Amniotic epithelial cell (primary cell): ENCODE results near the gene DHRS1.

Source experiments
- DNase-seq: peaks from one replicate; pipeline ENCODE4 v3.0.0-alpha.2; 2010; ENCODE audit warnings: low read depth

The DHRS1 gene

GRCh38 chr14:24299255-24300191, at the start of gene DHRS1, which contains the start of gene NOP9:
Gene DHRS1, minus strand, starts transcription at chr14:24299780. Its CDS starts 674 bp downstream, at chr14:24299106.
Gene NOP9, plus strand, starts transcription at chr14:24299850. Its CDS starts 105 bp downstream, at chr14:24299955.
- DNase-seq = peak; percentile 81

DNA sequence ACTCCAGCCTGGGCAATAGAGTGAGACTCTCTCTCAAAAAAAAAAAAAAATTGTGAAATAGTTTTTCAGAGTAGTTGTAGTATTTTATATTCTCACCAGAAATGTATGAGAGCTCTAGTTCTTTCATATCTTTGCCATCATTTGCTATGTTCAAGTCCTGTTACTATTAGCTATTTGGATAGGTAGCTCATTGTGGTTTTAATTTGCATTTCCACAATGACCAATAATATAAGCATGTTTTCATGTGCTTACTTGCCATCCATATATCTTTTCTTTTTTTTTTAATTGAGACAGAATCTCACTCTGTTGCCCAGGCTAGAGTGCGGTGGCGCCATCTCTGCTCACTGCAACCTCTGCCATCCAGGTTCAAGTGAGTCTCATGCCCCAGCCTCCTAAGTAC, 48.6 kb upstream of the DHRS1 start:
- DNase-seq = no peak

DNA sequence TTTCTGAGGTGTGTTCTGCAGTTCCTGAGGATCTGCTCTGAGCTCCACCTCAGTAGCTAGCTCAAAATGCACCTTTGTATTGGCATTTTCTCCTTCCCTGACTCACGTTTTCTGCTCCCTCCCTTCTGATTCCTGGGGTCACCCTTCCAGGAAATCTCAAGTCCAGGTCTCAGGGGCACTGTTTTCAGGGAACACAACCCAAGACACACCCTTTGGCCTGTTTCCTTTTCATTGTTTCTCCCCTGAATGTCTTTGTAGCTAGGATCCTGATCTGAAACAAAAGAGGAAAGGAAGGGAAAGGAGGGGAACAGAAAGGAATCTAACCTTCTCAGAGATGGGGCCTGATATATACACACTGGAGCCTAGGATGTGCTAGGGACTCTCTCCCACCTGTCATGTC, 47.6 kb upstream of the DHRS1 start:
- DNase-seq = no peak

DNA sequence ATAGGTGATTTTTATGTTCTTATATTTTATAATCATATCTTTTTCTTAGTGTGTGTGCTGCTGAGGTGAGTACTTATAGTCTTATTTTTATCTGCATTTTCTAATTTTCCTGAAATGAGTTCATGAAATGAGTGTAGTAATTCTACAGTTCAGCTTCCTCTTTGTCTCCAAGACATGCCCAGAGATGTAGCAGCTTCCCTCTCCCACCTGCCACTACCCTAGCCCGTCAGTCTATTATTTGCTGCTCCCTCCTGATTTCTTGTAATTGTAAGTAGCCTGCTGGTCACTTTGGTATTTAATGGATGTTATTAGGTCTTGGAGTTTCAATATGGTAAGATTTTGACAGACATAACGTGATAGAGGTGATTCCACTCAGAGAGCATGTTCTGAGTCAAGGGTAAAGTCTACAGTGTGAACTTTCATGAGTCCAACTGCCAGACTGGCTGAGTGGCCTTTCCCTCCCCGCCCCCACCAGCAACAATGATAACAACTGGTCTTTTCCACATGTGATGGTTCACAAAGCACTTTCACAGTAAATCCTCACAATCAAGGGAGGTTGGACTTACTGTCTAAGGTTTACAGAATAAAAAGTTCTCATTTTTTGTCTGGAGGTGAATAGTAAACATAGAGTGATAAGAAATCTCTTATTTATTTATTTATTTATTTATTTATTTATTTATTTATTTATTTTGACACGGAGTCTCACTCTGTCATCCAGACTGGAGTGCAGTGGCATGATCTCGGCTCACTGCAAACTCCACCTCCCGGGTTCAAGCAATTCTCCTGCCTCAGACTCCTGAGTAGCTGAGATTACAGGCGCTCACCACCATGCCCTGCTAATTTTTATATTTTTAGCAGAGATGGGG, 44.4 kb upstream of the DHRS1 start:
- DNase-seq = peak; percentile 23

DNA sequence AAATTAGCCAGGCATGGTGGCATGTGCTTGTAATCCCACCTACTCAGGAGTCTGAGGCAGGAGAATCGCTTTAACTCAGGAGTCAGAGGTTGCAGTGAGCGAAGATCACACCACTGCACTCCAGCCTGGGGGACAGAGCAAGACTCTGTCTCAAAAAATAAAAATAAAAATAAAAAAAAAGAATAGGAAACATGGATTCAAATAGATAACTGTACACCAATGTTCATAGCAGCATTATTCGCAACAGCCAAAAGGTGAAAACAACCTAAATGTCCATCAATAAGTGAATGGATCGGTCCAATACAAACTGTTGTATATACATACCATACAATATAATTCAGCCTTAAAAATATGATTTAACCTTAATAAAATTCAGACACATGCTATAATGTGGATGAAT, 43.3 kb upstream of the DHRS1 start:
- no peak for DNase-seq

GRCh38 chr14:24340606-24341005, 41.0 kb upstream of the DHRS1 start:
- no peak for DNase-seq

DNA sequence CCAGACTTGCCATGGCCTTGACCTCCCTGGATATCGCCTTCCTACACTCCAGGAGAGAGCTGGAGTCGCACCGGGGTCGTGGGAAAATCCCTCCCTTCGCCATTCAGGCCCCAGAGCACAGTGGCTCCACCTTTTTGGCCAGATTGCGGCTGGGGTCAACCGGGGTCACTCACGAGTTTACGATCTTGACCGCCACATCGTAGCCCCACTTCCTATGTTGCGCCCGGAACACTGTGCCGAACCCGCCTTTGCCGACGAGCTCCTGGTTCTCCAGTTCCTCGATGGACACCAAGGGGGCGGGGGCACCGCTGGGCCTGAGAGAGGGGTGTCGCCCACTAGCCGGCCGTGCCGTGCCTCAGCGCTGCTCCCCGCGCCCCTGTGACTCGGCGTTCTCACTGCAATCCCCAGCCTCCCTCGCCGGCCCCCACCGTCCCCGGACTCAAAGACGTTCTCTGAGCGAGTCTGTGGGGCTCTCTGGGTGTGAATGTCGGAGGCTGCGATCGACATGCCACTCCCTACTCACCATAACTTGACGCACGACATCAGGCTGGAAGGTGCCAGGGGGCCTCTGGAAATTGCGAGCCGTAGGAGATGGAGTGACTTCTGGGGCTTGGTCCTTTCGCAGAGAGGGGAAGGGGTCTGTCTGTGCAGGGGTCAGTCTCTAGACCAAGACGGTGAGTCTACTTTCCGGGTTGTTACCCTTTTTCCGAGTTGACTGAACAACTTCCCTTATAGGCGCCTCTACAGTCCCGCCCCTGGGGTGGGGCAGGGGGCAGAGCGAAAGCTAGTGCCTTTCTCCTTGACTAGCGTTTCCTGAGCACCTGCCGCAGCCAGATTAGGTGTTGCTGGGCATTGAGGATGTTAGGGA, 39.9 kb upstream of the DHRS1 start, which contains the start of gene RIPK3:
TSS of gene RIPK3 (minus strand) at position 708 of the 868 bp plus-strand sequence. CDS start at position 543, 165 bp downstream.
- no peak for DNase-seq

GRCh38 chr14:24338843-24339242, 39.3 kb upstream of the DHRS1 start:
- no peak for DNase-seq

DNA sequence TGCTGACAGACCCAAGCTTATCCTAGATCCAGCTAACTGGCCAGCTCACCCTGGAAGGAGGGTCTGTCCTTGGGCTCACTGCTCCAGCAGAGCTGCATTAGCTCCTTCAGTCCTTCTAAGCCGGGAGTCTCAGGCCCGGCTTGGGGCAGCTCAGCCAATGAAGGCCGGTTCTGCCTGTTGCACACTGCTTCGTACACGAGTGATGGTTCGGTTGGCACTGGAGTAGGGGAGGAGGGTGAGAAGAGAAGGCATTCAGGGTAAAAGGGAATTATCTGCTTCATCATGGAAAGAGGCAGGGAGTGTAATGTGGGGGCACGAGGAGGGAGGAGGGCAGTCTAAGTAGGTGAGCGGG, 38.2 kb upstream of the DHRS1 start:
- no peak for DNase-seq

DNA sequence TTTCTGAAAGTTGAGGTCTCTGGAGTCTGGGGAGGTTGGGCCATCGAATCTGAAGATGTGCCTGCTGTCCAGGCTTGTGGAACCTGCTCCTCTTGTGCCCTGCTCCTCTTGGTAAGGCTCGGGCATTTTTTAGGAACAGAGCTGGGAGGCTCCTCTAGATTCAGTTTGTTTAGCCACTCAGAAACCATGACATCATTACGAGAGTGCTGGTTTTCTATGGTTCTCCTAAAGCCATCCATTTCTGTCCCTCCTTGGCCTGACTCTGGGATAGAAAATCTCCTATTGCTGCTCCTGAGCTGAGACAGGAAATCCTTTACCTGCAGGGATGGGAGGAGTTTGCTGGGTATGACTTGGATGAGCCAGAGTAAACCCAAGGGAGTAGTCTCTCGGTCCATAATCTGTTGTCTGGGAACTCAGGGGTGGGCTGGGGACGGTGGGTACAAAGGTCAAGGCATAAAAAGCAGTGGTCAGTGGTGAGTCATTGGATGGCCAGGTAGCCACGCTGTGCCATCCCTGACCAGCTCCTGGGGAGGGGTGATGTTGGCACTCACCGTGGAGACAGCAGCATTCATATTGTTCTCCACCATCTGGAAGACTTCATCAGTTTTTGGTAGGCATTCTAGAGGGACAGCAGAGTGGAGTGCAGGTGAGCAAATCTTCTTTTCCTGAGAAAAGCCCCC, 37.7 kb upstream of the DHRS1 start:
- no peak for DNase-seq

GRCh38 chr14:24335461-24336171, 36.0 kb upstream of the DHRS1 start:
- DNase-seq = no peak

- DNase-seq = no peak
Observed at GRCh38 chr14:24334431-24335291, 35.1 kb upstream of the DHRS1 start, which contains the start of gene ADCY4. Gene ADCY4, minus strand, starts transcription at chr14:24335071. Its CDS starts 419 bp downstream, at chr14:24334652.

GRCh38 chr14:24332268-24332993, 32.9 kb upstream of the DHRS1 start:
- peak; percentile 43 for DNase-seq

DNA sequence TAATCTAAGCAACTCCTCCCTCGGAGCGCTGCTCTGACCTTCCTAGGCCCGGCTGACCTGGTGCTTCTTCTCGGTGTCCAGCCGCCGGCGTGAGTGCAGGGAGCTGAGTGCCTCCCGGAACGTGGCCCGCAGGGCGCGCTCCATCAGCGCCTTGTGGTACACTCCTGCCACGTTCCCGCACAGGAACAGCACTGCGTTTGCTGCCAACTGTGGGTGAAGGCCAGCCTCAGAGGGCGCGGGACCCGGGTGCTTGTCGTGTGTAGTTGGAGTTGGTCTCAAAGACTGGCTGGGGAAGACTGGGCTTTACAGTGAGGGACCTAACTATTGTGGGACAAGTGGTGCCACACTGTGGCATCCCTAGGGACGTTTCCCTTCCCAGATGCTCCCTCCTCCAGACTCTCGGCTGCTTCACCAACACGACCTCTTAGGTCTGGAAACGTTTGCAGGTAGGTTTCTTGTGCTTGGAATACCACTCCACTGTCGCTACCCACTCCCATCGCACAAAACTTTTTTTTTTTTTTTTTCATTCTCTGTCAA, 32.2 kb upstream of the DHRS1 start:
- DNase-seq = no peak

GRCh38 chr14:24330973-24331674, 31.5 kb upstream of the DHRS1 start:
- no peak for DNase-seq

- DNase-seq = no peak
Observed at GRCh38 chr14:24329736-24330135, 30.2 kb upstream of the DHRS1 start.

GRCh38 chr14:24329073-24329663, 29.6 kb upstream of the DHRS1 start:
- DNase-seq = no peak
